Measurements from ENCODE around the gene RPS17. TPM values are rescaled to one million over a fixed set of nuclear protein-coding genes. Genes with fewer than 3 reads are reported as not detected.

The RPS17 gene
- total RNA-seq (5,512 TPM), polyA plus RNA-seq (ENCODE audit: insufficient read depth in 1 of 8, insufficient read length in 8 of 8, low replicate concordance in 1 of 8) (1,000 to 10,000 TPM; 2,775 to 3,824 (median 3,222) TPM)
- long read RNA-seq, donor 1, transcript RPS17-204 (2 exons, 760 nt), result minor isoform, 5 of 548 reads
- long read RNA-seq, donor 1, transcript RPS17-210 (5 exons, 488 nt), result major isoform, 508 of 548 reads
- long read RNA-seq, donor 1, partial matches to known transcripts, result 29 of 548 reads
- long read RNA-seq, donor 1, other reads (novel, unspliced or antisense), result 0 of 548 reads
- long read RNA-seq, donor 2, transcript RPS17-210 (5 exons, 488 nt), result major isoform, 121 of 126 reads
- long read RNA-seq, donor 2, partial matches to known transcripts, result 0 of 126 reads
- long read RNA-seq, donor 2, other reads (novel, unspliced or antisense), result 0 of 126 reads
- long read RNA-seq, donor 3, transcript RPS17-203 (2 exons, 580 nt), result minor isoform, 7 of 777 reads
- long read RNA-seq, donor 3, transcript RPS17-209 (4 exons, 1,909 nt), result minor isoform, 6 of 777 reads
- long read RNA-seq, donor 3, transcript RPS17-210 (5 exons, 488 nt), result major isoform, 743 of 777 reads
- long read RNA-seq, donor 3, partial matches to known transcripts, result 15 of 777 reads
- long read RNA-seq, donor 3, other reads (novel, unspliced or antisense), result 0 of 777 reads
- long read RNA-seq, donor 4, transcript RPS17-206 (3 exons, 1,877 nt), result minor isoform, 5 of 668 reads
- long read RNA-seq, donor 4, transcript RPS17-204 (2 exons, 760 nt), result minor isoform, 14 of 668 reads
- long read RNA-seq, donor 4, transcript RPS17-209 (4 exons, 1,909 nt), result minor isoform, 6 of 668 reads
- long read RNA-seq, donor 4, transcript RPS17-210 (5 exons, 488 nt), result major isoform, 623 of 668 reads
- long read RNA-seq, donor 4, partial matches to known transcripts, result 18 of 668 reads
- long read RNA-seq, donor 4, other reads (novel, unspliced or antisense), result 0 of 668 reads
- long read RNA-seq, donor 5, transcript RPS17-203 (2 exons, 580 nt), result minor isoform, 17 of 2,901 reads
- long read RNA-seq, donor 5, transcript RPS17-209 (4 exons, 1,909 nt), result minor isoform, 14 of 2,901 reads
- long read RNA-seq, donor 5, transcript RPS17-210 (5 exons, 488 nt), result major isoform, 2,650 of 2,901 reads
- long read RNA-seq, donor 5, transcript RPS17-204 (2 exons, 760 nt), result minor isoform, 30 of 2,901 reads
- long read RNA-seq, donor 5, partial matches to known transcripts, result 169 of 2,901 reads
- long read RNA-seq, donor 5, other reads (novel, unspliced or antisense), result 10 of 2,901 reads
- long read RNA-seq, donor 6, transcript RPS17-210 (5 exons, 488 nt), result major isoform, 2,366 of 2,526 reads
- long read RNA-seq, donor 6, transcript RPS17-204 (2 exons, 760 nt), result minor isoform, 25 of 2,526 reads
- long read RNA-seq, donor 6, transcript RPS17-203 (2 exons, 580 nt), result minor isoform, 20 of 2,526 reads
- long read RNA-seq, donor 6, transcript RPS17-209 (4 exons, 1,909 nt), result minor isoform, 32 of 2,526 reads
- long read RNA-seq, donor 6, partial matches to known transcripts, result 74 of 2,526 reads
- long read RNA-seq, donor 6, other reads (novel, unspliced or antisense), result 0 of 2,526 reads
- long read RNA-seq, donor 7, transcript RPS17-204 (2 exons, 760 nt), result minor isoform, 13 of 1,908 reads
- long read RNA-seq, donor 7, transcript RPS17-209 (4 exons, 1,909 nt), result minor isoform, 15 of 1,908 reads
- long read RNA-seq, donor 7, transcript RPS17-203 (2 exons, 580 nt), result minor isoform, 10 of 1,908 reads
- long read RNA-seq, donor 7, transcript RPS17-210 (5 exons, 488 nt), result major isoform, 1,795 of 1,908 reads
- long read RNA-seq, donor 7, partial matches to known transcripts, result 54 of 1,908 reads
- long read RNA-seq, donor 7, other reads (novel, unspliced or antisense), result 13 of 1,908 reads
- long read RNA-seq, donor 8, transcript RPS17-204 (2 exons, 760 nt), result minor isoform, 11 of 964 reads
- long read RNA-seq, donor 8, transcript RPS17-210 (5 exons, 488 nt), result major isoform, 887 of 964 reads
- long read RNA-seq, donor 8, transcript RPS17-203 (2 exons, 580 nt), result minor isoform, 7 of 964 reads
- long read RNA-seq, donor 8, transcript RPS17-209 (4 exons, 1,909 nt), result minor isoform, 5 of 964 reads
- long read RNA-seq, donor 8, partial matches to known transcripts, result 52 of 964 reads
- long read RNA-seq, donor 8, other reads (novel, unspliced or antisense), result 0 of 964 reads
- long read RNA-seq, donor 9, transcript RPS17-210 (5 exons, 488 nt), result major isoform, 1,175 of 1,224 reads
- long read RNA-seq, donor 9, transcript RPS17-203 (2 exons, 580 nt), result minor isoform, 8 of 1,224 reads
- long read RNA-seq, donor 9, transcript RPS17-204 (2 exons, 760 nt), result minor isoform, 9 of 1,224 reads
- long read RNA-seq, donor 9, transcript RPS17-209 (4 exons, 1,909 nt), result minor isoform, 7 of 1,224 reads
- long read RNA-seq, donor 9, partial matches to known transcripts, result 20 of 1,224 reads
- long read RNA-seq, donor 9, other reads (novel, unspliced or antisense), result 0 of 1,224 reads
- long read RNA-seq, donor 10, transcript RPS17-206 (3 exons, 1,877 nt), result minor isoform, 8 of 1,317 reads
- long read RNA-seq, donor 10, transcript RPS17-204 (2 exons, 760 nt), result minor isoform, 6 of 1,317 reads
- long read RNA-seq, donor 10, transcript RPS17-210 (5 exons, 488 nt), result major isoform, 1,270 of 1,317 reads
- long read RNA-seq, donor 10, transcript RPS17-203 (2 exons, 580 nt), result minor isoform, 10 of 1,317 reads
- long read RNA-seq, donor 10, partial matches to known transcripts, result 13 of 1,317 reads
- long read RNA-seq, donor 10, other reads (novel, unspliced or antisense), result 5 of 1,317 reads
- long read RNA-seq, donor 11, transcript RPS17-209 (4 exons, 1,909 nt), result minor isoform, 11 of 1,303 reads
- long read RNA-seq, donor 11, transcript RPS17-203 (2 exons, 580 nt), result minor isoform, 9 of 1,303 reads
- long read RNA-seq, donor 11, transcript RPS17-210 (5 exons, 488 nt), result major isoform, 1,237 of 1,303 reads
- long read RNA-seq, donor 11, transcript RPS17-204 (2 exons, 760 nt), result minor isoform, 10 of 1,303 reads
- long read RNA-seq, donor 11, partial matches to known transcripts, result 33 of 1,303 reads
- long read RNA-seq, donor 11, other reads (novel, unspliced or antisense), result 0 of 1,303 reads

DNA sequence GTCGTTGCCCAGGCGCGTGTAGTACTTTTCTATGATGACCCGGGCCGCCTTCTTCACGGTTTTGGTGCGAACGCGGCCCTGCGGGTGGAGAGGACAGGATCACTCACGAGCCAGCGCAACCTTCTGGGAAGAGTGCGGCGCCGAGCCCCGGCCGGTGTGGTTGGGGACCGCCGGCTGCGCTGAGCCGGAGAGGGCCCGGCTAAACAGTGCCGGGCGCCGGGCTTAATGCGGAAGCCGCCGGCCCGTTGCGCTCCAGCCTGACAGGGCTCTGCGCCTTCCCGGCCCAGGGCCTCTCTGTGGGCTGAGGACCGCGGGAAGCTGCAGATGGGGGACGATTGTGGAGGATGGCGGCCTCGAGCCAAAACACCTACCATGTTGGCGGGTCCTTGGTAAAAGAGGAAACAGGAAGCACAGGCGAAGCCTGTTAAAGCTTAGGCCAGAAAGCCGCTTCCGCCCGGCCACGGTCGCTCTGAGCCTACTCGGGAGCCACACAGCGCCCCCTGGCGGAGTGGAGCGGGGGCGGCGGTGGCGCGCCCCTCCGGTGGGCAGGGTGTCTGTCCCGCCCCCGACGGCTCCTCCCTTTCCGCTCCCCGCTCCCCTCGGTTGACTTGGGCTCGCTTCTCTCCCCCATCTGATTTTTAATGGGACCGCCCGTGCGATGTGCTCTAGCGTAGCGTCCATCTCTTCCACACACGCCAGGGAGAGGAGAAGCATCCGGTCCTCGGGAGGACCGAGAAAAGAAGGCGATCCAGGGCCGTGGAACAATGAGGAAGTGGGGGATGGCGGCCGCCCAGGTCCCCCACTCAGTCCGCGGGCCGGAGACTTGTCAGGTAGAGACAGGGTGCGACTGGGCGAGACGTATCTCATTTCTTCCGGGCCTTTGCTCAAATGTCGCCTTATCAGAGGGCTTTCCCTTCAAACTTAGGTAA lies at the start of gene RPS17:
TSS of gene RPS17 (minus strand) at position 403 of the 929 bp plus-strand sequence. CDS start at position 374, 29 bp downstream.
- 0% methylated on average over 68 of the region's 81 CpGs for WGBS (ENCODE audit: insufficient coverage)
- peak; percentile 99 for DNase-seq
- Histone ChIP-seq H3K9me3 (replicated peaks; ENCODE audit: control insufficient read depth, low read depth, low read length) (no peaks in the 10 kb centered on the region), H3K27ac (ENCODE audit: low read length) (peak within 1 kb of the TSS; percentile 94), H3K4me1 (ENCODE audit: control insufficient read depth, insufficient read depth, low read length) (peaks cover 15% of the 10 kb centered on the region), H3K27me3 (ENCODE audit: control insufficient read depth, insufficient read depth, low read length) (no peaks in the 10 kb centered on the region), H3K4me3 (ENCODE audit: low read length) (peak within 1 kb of the TSS; percentile 96), H3K36me3 (ENCODE audit: control insufficient read depth, insufficient read depth, low read length) (peaks cover 35% of the 10 kb centered on the region)

DNA sequence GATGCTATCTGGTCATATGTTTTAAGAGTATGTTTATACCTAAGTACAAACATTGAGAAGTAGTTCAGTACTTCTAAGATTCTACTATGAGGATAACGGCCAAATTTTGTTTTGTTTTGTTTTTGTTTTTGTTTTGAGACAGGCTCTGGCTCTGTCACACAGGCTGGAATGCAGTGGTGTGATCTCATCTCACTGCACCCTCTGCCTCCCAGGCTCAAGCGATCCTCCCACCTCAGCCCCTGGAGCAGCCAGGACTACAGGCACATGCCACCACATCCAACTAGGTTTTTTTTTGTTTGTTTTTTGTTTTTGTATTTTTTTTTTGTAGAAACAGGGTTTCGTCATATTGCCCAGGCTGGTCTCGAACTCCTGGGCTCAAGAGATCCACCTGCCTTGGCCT lies 47.5 kb upstream of the RPS17 start:
- Histone ChIP-seq H3K36me3 (ENCODE audit: control insufficient read depth, insufficient read depth, low read length) (no peaks in the 10 kb centered on the region), H3K4me1 (ENCODE audit: control insufficient read depth, insufficient read depth, low read length) (no peaks in the 10 kb centered on the region)

DNA sequence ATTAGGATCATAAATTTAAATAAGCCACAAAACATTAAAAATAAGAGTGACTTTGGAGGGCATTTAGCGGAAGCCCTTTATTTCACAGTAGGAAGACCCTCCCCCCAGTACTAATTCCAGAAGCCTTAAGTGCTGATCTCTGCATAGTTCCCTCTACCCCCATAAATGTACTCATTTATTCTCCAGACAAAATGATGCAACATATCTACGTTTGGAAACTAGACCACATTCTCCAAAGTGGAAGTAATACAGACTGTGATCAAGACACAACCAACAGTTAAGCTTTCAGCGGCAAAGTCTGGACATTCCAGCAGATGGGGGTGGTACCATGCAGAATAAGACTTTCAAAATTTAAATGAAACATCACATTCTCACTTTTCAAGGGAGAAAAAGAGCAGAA lies 44.8 kb upstream of the RPS17 start:
- peak; percentile 10 for DNase-seq
- H3K27me3 ChIP-seq (ENCODE audit: control insufficient read depth, insufficient read depth, low read length), result peaks cover 3% of the 10 kb centered on the region
- no peaks in the 10 kb centered on the region for H3K4me1 ChIP-seq (ENCODE audit: control insufficient read depth, insufficient read depth, low read length)
- WGBS (ENCODE audit: insufficient coverage), result 40% methylated on average over 1 of the region's 3 CpGs
- no peak overlapping the region for H3K27ac ChIP-seq (ENCODE audit: low read length)
- H3K36me3 ChIP-seq (ENCODE audit: control insufficient read depth, insufficient read depth, low read length), result no peaks in the 10 kb centered on the region
- no peaks in the 10 kb centered on the region for H3K9me3 ChIP-seq (replicated peaks; ENCODE audit: control insufficient read depth, low read depth, low read length)
- H3K4me3 ChIP-seq (ENCODE audit: low read length), result no peak overlapping the region

More for the DNA sequence above, 47.5 kb upstream of the RPS17 start:
- WGBS (ENCODE audit: insufficient coverage), result no CpG with 5 or more reads among the region's 4 CpGs
- Histone ChIP-seq H3K9me3 (replicated peaks; ENCODE audit: control insufficient read depth, low read depth, low read length) (no peaks in the 10 kb centered on the region), H3K27me3 (ENCODE audit: control insufficient read depth, insufficient read depth, low read length) (peaks cover 3% of the 10 kb centered on the region), H3K27ac (ENCODE audit: low read length) (no peak overlapping the region), H3K4me3 (ENCODE audit: low read length) (no peak overlapping the region)
- DNase-seq, result no peak

- no peaks in the 10 kb centered on the region for H3K27me3 ChIP-seq (ENCODE audit: control insufficient read depth, insufficient read depth, low read length)
- H3K36me3 ChIP-seq (ENCODE audit: control insufficient read depth, insufficient read depth, low read length), result no peaks in the 10 kb centered on the region
- WGBS (ENCODE audit: insufficient coverage), result 80% methylated on average over 1 of the region's 2 CpGs
- no peaks in the 10 kb centered on the region for H3K9me3 ChIP-seq (replicated peaks; ENCODE audit: control insufficient read depth, low read depth, low read length)
- no peak overlapping the region for H3K4me3 ChIP-seq (ENCODE audit: low read length)
- H3K4me1 ChIP-seq (ENCODE audit: control insufficient read depth, insufficient read depth, low read length), result no peaks in the 10 kb centered on the region
- no peak for DNase-seq
- H3K27ac ChIP-seq (ENCODE audit: low read length), result no peak overlapping the region
Observed at GRCh38 chr15:82580713-82581112, 40.5 kb upstream of the RPS17 start.

DNA sequence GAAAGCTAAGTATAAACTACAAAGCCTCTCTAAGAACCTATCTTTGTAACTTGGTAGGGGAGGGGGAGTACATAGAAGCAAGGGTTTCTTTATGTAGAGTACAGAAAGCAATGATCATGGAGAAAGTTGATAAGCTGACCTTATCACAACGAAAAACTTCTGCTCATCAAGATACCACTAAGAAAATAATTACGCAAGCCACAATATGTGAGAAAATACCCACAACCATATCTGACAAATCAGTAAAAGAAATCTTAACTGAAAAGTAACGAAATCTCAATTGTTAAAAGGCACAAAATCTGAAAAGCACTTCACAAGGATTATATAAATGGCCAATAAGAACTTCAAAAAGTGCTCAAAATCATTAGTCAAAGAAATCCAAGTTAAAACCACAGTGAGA lies 35.1 kb upstream of the RPS17 start:
- no peak for DNase-seq
- Histone ChIP-seq H3K27me3 (ENCODE audit: control insufficient read depth, insufficient read depth, low read length) (peaks cover 16% of the 10 kb centered on the region), H3K4me1 (ENCODE audit: control insufficient read depth, insufficient read depth, low read length) (peaks cover 16% of the 10 kb centered on the region), H3K27ac (ENCODE audit: low read length) (no peak overlapping the region), H3K9me3 (replicated peaks; ENCODE audit: control insufficient read depth, low read depth, low read length) (no peaks in the 10 kb centered on the region), H3K36me3 (ENCODE audit: control insufficient read depth, insufficient read depth, low read length) (no peaks in the 10 kb centered on the region), H3K4me3 (ENCODE audit: low read length) (no peak overlapping the region)
- WGBS (ENCODE audit: insufficient coverage), result 40% methylated on average over 1 of the region's 3 CpGs

DNA sequence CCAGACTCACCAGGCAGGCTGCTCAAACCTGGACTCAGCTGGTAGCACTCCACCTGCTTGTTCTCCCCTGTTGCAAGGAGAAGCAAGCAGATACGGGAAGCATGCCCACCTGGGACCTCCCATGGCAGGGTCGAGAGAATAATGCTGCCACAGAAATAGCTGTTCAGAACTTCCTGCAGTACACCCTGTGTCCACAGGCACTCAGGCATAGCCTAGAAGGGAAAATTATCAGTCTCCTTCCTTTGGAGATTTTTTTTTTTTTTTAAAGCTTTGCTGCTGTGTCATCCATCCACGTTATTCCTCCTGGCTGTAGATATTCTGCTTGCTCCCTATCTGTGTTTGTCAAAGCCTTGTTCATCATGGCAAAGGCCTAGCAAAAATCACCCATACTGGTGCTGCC lies 32.7 kb upstream of the RPS17 start:
- peaks cover 16% of the 10 kb centered on the region for H3K4me1 ChIP-seq (ENCODE audit: control insufficient read depth, insufficient read depth, low read length)
- H3K27ac ChIP-seq (ENCODE audit: low read length), result no peak overlapping the region
- H3K36me3 ChIP-seq (ENCODE audit: control insufficient read depth, insufficient read depth, low read length), result no peaks in the 10 kb centered on the region
- DNase-seq, result no peak
- 63% methylated on average over 2 of the region's 3 CpGs for WGBS (ENCODE audit: insufficient coverage)
- no peaks in the 10 kb centered on the region for H3K9me3 ChIP-seq (replicated peaks; ENCODE audit: control insufficient read depth, low read depth, low read length)
- no peak overlapping the region for H3K4me3 ChIP-seq (ENCODE audit: low read length)
- H3K27me3 ChIP-seq (ENCODE audit: control insufficient read depth, insufficient read depth, low read length), result peaks cover 16% of the 10 kb centered on the region

GRCh38 chr15:82572311-82572710 lies 32.1 kb upstream of the RPS17 start:
- H3K4me1 ChIP-seq (ENCODE audit: control insufficient read depth, insufficient read depth, low read length), result peaks cover 16% of the 10 kb centered on the region
- H3K9me3 ChIP-seq (replicated peaks; ENCODE audit: control insufficient read depth, low read depth, low read length), result no peaks in the 10 kb centered on the region
- 74% methylated on average over 4 of the region's 5 CpGs for WGBS (ENCODE audit: insufficient coverage)
- DNase-seq, result no peak
- no peak overlapping the region for H3K27ac ChIP-seq (ENCODE audit: low read length)
- no peaks in the 10 kb centered on the region for H3K36me3 ChIP-seq (ENCODE audit: control insufficient read depth, insufficient read depth, low read length)
- H3K27me3 ChIP-seq (ENCODE audit: control insufficient read depth, insufficient read depth, low read length), result peaks cover 16% of the 10 kb centered on the region
- no peak overlapping the region for H3K4me3 ChIP-seq (ENCODE audit: low read length)
